DOHH2 (cell line): Measurements from ENCODE around the gene PCP2.

Experiments
- H3F3A ChIP-seq: fragments of 200-600 bp; sonication (generic), shearing (Covaris generic); 2 replicates; pipeline ENCODE4 v1.6.0; 2016; ENCODE audit warnings: antibody characterized with exemption, mild to moderate bottlenecking; ENCODE audit not compliant: control insufficient read depth, insufficient read depth
- H3K27ac ChIP-seq: fragments of 200-600 bp; sonication (generic); 2 replicates; pipeline ENCODE4 v1.5.1; 2014; ENCODE audit warnings: low read depth, mild to moderate bottlenecking, low read length, moderate library complexity
- H3K27me3 ChIP-seq: fragments of 200-600 bp; sonication (generic); 2 replicates; pipeline ENCODE4 v1.6.1; 2014; ENCODE audit warnings: mild to moderate bottlenecking, low read length, mixed read lengths; ENCODE audit not compliant: control insufficient read depth
- H3K36me3 ChIP-seq: fragments of 200-600 bp; sonication (generic); 2 replicates; pipeline ENCODE4 v1.6.1; 2014; ENCODE audit warnings: mild to moderate bottlenecking, low read length, moderate library complexity, mixed read lengths; ENCODE audit not compliant: control insufficient read depth
- H3K4me1 ChIP-seq: fragments of 200-600 bp; sonication (generic); 2 replicates; pipeline ENCODE4 v1.6.1; 2014; ENCODE audit warnings: mild to moderate bottlenecking, low read length, mixed read lengths; ENCODE audit not compliant: control insufficient read depth
- H3K4me2 ChIP-seq: fragments of 200-600 bp; sonication (generic); 2 replicates; pipeline ENCODE4 v1.6.0; 2014; ENCODE audit warnings: mild to moderate bottlenecking, low read length, moderate library complexity
- H3K4me3 ChIP-seq: fragments of 200-600 bp; sonication (generic); 2 replicates; pipeline ENCODE4 v1.5.1; 2014; ENCODE audit warnings: mild to moderate bottlenecking, low read length, mixed read lengths
- H3K79me2 ChIP-seq: fragments of 200-600 bp; sonication (generic); 2 replicates; pipeline ENCODE4 v1.6.1; 2014; ENCODE audit warnings: mild to moderate bottlenecking, low read length, mixed read lengths; ENCODE audit not compliant: control insufficient read depth
- H3K9me2 ChIP-seq: fragments of 200-600 bp; sonication (generic); replicated peaks from 2 replicates; pipeline ENCODE4 v1.6.1; 2014; ENCODE audit warnings: mild to moderate bottlenecking, low read length, mixed read lengths; ENCODE audit not compliant: control insufficient read depth
- H3K9me3 ChIP-seq: fragments of 200-600 bp; sonication (generic); 2 replicates; pipeline ENCODE4 v1.6.1; 2014; ENCODE audit warnings: antibody characterized with exemption, low read length, mixed read lengths; ENCODE audit not compliant: control insufficient read depth, insufficient read depth
- H4K20me1 ChIP-seq: fragments of 200-600 bp; sonication (generic); 2 replicates; pipeline ENCODE4 v1.6.0; 2014; ENCODE audit warnings: low read depth, mild to moderate bottlenecking, antibody characterized with exemption, low read length, moderate library complexity; ENCODE audit not compliant: control insufficient read depth, insufficient read depth
- EZH2phosphoT487 ChIP-seq: fragments of 200-600 bp; sonication (generic); IDR thresholded peaks from 2 replicates; pipeline ENCODE4 v1.6.1; 2017; ENCODE audit warnings: borderline replicate concordance, mild to moderate bottlenecking, antibody characterized with exemption, low read length, moderate library complexity, mixed read lengths
- TF ChIP-seq, protein P1 (sequence below): fragments of 200-600 bp; sonication (generic); IDR thresholded peaks from one replicate; pipeline ENCODE4 v1.5.1; 2014; ENCODE audit warnings: antibody characterized with exemption, mild to moderate bottlenecking, low read depth, low read length; ENCODE audit not compliant: poor library complexity, severe bottlenecking

PCP2 gene

DNA sequence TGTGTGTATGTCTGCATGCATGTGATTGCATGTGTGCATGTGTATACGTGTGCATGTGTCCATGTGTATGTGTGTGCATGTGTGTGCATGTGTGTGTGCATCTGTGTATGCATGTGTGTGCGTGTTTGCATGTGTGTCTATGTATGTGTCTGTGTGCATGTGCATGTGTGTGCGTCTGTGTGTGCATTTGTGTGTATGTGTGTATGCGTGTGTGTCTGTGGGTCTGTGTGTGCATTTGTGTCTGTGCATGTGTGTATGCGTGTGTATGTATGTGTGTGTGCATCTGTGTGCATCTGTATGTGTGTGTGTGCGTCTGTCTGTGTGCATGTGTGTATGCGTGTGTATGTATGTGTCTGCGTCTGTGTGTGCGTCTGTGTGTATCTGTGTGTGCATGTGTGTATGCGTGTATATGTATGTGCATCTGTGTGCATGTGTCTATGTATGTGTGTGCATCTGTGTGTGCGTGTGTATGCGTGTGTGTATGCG, 6.4 kb upstream of the PCP2 start:
- H3K9me2 ChIP-seq, result no peaks in the 10 kb centered on the region
- H3K27me3 ChIP-seq, result no peaks in the 10 kb centered on the region
- no peak overlapping the region for H3K4me3 ChIP-seq
- peaks cover 6% of the 10 kb centered on the region; the same call in 1 of the 2 replicates for H3F3A ChIP-seq
- H4K20me1 ChIP-seq, result no peaks in the 10 kb centered on the region
- no peak for TF ChIP-seq EZH2phosphoT487
- TF ChIP-seq, protein P1, sequence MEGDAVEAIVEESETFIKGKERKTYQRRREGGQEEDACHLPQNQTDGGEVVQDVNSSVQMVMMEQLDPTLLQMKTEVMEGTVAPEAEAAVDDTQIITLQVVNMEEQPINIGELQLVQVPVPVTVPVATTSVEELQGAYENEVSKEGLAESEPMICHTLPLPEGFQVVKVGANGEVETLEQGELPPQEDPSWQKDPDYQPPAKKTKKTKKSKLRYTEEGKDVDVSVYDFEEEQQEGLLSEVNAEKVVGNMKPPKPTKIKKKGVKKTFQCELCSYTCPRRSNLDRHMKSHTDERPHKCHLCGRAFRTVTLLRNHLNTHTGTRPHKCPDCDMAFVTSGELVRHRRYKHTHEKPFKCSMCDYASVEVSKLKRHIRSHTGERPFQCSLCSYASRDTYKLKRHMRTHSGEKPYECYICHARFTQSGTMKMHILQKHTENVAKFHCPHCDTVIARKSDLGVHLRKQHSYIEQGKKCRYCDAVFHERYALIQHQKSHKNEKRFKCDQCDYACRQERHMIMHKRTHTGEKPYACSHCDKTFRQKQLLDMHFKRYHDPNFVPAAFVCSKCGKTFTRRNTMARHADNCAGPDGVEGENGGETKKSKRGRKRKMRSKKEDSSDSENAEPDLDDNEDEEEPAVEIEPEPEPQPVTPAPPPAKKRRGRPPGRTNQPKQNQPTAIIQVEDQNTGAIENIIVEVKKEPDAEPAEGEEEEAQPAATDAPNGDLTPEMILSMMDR, result no peak
- H3K9me3 ChIP-seq, result peaks cover 5% of the 10 kb centered on the region; the same call in 1 of the 2 replicates
- H3K4me2 ChIP-seq, result no peak overlapping the region
- H3K79me2 ChIP-seq, result peaks cover 16% of the 10 kb centered on the region
- no peak overlapping the region for H3K27ac ChIP-seq
- peaks cover 23% of the 10 kb centered on the region for H3K4me1 ChIP-seq
- H3K36me3 ChIP-seq, result peaks cover 13% of the 10 kb centered on the region; the same call in 1 of the 2 replicates

DNA sequence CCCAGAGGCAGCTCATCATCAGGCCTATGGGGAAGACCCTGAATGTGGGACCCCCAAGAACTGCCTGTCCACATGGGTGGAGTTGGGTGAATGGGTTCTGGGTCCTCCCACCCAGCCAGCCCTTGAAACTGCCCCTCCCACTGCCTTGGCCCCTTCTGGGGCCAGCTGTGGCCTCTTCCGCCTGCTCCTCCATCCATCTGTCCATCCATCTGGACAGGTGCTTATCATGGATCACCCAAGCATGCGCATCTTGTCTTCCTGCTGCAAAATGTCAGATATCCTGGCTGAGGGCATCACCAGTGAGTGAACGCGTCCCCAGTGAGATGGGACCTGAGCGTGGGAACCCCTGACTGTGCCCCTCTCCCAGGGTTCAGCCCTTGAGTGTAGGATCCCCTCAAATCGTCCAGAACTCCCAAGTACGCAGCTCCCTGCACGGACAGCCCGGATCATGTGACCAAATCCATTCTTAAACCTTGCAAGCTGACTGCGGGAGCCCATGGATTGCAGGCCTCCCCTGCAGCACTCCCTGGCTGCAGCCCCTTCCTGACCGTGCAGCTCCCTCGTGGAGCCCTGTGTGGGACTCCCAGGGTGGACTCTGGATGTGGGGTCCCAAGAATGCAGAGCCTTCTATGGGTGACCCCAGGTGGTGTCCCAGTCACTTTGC, 5.4 kb upstream of the PCP2 start:
- H3F3A ChIP-seq, result peaks cover 6% of the 10 kb centered on the region; the same call in 1 of the 2 replicates
- H3K27me3 ChIP-seq, result no peaks in the 10 kb centered on the region
- TF ChIP-seq EZH2phosphoT487, result no peak
- TF ChIP-seq, protein P1, result no peak
- peaks cover 13% of the 10 kb centered on the region; the same call in 1 of the 2 replicates for H3K36me3 ChIP-seq
- peaks cover 23% of the 10 kb centered on the region for H3K4me1 ChIP-seq
- no peak overlapping the region for H3K4me3 ChIP-seq
- H3K79me2 ChIP-seq, result peaks cover 16% of the 10 kb centered on the region
- H3K4me2 ChIP-seq, result no peak overlapping the region
- H4K20me1 ChIP-seq, result no peaks in the 10 kb centered on the region
- H3K27ac ChIP-seq, result no peak overlapping the region
- H3K9me3 ChIP-seq, result peaks cover 5% of the 10 kb centered on the region; the same call in 1 of the 2 replicates
- H3K9me2 ChIP-seq, result no peaks in the 10 kb centered on the region

GRCh38 chr19:7637374-7638256, 4.1 kb upstream of the PCP2 start:
- Histone ChIP-seq H3K4me2 (peak overlapping the region; percentile 85), H3K9me2 (no peaks in the 10 kb centered on the region), H3K36me3 (peaks cover 10% of the 10 kb centered on the region; the same call in 1 of the 2 replicates), H3F3A (peaks cover 6% of the 10 kb centered on the region; the same call in 1 of the 2 replicates), H4K20me1 (no peaks in the 10 kb centered on the region), H3K27ac (peak overlapping the region; percentile 12; the same call in 1 of the 2 replicates), H3K9me3 (peaks cover 5% of the 10 kb centered on the region; the same call in 1 of the 2 replicates), H3K27me3 (no peaks in the 10 kb centered on the region), H3K4me3 (peak overlapping the region; percentile 99), H3K4me1 (peaks cover 23% of the 10 kb centered on the region), H3K79me2 (peaks cover 16% of the 10 kb centered on the region)
- TF ChIP-seq EZH2phosphoT487, result no peak
- TF ChIP-seq, protein P1, result no peak
